Stimulated activated CD4-positive, alpha-beta T cell treated with anti-CD3 and anti-CD28 coated beads, Interleukin-2, amount 100 ng/mL, for 48 hours (primary cell): ENCODE measurements around the gene UBE2Q2.
"Not testable (repeated sequence)": the region's sequence is repeated elsewhere in the genome, so short reads cannot be mapped to it uniquely, and the experiment has no call there.

ENCODE experiments used
- DNase-seq, 2 donors: peaks; one replicate each; pipeline ENCODE4 v3.0.0-alpha.2; 2020

The UBE2Q2 gene

GRCh38 chr15:75827691-75828090, 15.6 kb upstream of the UBE2Q2 start:
- no peak for DNase-seq

- no peak for DNase-seq
These were observed 14.8 kb upstream of the UBE2Q2 start for GRCh38 chr15:75828429-75828828.

GRCh38 chr15:75830910-75831805, 12.1 kb upstream of the UBE2Q2 start:
- no peak for DNase-seq

GRCh38 chr15:75831806-75832102, 11.5 kb upstream of the UBE2Q2 start:
- DNase-seq = no peak

- DNase-seq = no peak
These were observed 11.1 kb upstream of the UBE2Q2 start for GRCh38 chr15:75832114-75832513.

- no peak for DNase-seq
These were observed 9.2 kb upstream of the UBE2Q2 start for GRCh38 chr15:75834021-75834420.

GRCh38 chr15:75835990-75836958, 7.0 kb upstream of the UBE2Q2 start:
- DNase-seq = no peak

- DNase-seq = peak; percentile 23 to 36
These were observed 6.3 kb upstream of the UBE2Q2 start for GRCh38 chr15:75836959-75837334.

- no peak for DNase-seq
These were observed 2.6 kb upstream of the UBE2Q2 start for GRCh38 chr15:75840659-75841058.

- no peak for DNase-seq
These were observed 1.6 kb upstream of the UBE2Q2 start for GRCh38 chr15:75841626-75842025.

- peak; percentile 28 to 34 for DNase-seq
These were observed 683 bp downstream of the UBE2Q2 start for GRCh38 chr15:75843678-75844581.

GRCh38 chr15:75844629-75845335, 1.5 kb downstream of the UBE2Q2 start:
- no peak for DNase-seq

GRCh38 chr15:75849167-75849566, 5.9 kb downstream of the UBE2Q2 start:
- DNase-seq = no peak

- no peak for DNase-seq
These were observed 7.5 kb downstream of the UBE2Q2 start for GRCh38 chr15:75850708-75851107.

- not testable (repeated sequence) for DNase-seq
These were observed 8.3 kb downstream of the UBE2Q2 start for GRCh38 chr15:75851566-75851965.

GRCh38 chr15:75857886-75858285, 14.6 kb downstream of the UBE2Q2 start:
- DNase-seq = no peak

GRCh38 chr15:75861750-75862402, 18.6 kb downstream of the UBE2Q2 start:
- no peak for DNase-seq

GRCh38 chr15:75862796-75863195, 19.5 kb downstream of the UBE2Q2 start:
- no peak for DNase-seq

GRCh38 chr15:75864213-75865059, 21.2 kb downstream of the UBE2Q2 start:
- DNase-seq = no peak

GRCh38 chr15:75866045-75866444, 22.8 kb downstream of the UBE2Q2 start:
- not testable (repeated sequence) for DNase-seq

GRCh38 chr15:75866916-75867315, 23.7 kb downstream of the UBE2Q2 start:
- no peak for DNase-seq
